ENCODE results near the gene FXYD7.

DNA sequence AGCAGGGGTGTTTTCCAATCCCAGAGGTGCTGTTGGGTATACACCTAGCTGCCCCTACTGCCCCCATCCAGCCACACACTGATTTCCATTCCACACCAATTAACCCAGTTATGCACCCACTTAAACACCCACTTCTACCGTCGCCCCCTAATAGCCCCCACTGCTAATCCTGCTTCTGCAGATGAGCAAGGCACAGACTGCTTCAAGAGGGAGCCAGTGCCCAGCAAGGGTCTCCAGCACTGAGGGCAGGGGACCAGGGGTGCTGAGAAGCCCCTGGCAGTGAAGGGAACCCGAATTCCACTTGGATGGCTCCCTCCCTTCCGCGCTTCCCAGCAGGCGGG is 1.2 kb downstream of the FXYD7 start:
- TF ChIP-seq, protein P1, sequence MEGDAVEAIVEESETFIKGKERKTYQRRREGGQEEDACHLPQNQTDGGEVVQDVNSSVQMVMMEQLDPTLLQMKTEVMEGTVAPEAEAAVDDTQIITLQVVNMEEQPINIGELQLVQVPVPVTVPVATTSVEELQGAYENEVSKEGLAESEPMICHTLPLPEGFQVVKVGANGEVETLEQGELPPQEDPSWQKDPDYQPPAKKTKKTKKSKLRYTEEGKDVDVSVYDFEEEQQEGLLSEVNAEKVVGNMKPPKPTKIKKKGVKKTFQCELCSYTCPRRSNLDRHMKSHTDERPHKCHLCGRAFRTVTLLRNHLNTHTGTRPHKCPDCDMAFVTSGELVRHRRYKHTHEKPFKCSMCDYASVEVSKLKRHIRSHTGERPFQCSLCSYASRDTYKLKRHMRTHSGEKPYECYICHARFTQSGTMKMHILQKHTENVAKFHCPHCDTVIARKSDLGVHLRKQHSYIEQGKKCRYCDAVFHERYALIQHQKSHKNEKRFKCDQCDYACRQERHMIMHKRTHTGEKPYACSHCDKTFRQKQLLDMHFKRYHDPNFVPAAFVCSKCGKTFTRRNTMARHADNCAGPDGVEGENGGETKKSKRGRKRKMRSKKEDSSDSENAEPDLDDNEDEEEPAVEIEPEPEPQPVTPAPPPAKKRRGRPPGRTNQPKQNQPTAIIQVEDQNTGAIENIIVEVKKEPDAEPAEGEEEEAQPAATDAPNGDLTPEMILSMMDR (IDR thresholded peaks at IDR 0.05; ENCODE audit: insufficient read depth, low read length): no peak
- TF ChIP-seq SPI1 (IDR thresholded peaks at IDR 0.05; ENCODE audit: borderline replicate concordance, low read depth): no peak
- TF ChIP-seq REST (IDR thresholded peaks at IDR 0.05; ENCODE audit: insufficient replicate concordance, low read depth): no peak
